AG10803 (cell line): ENCODE results near the gene NEDD9.

Source experiments
- DNase-seq: peaks from one replicate; pipeline ENCODE4 v3.0.0; 2010; ENCODE audit warnings: low read depth
- H3K4me3 ChIP-seq: 2 replicates; pipeline ENCODE4 v1.5.1; 2011; ENCODE audit warnings: mild to moderate bottlenecking, low read length, control low read depth
- CTCF ChIP-seq: conservative IDR thresholded peaks from 2 replicates; pipeline ENCODE4 v1.5.1; 2011; ENCODE audit warnings: mild to moderate bottlenecking, low read length, control low read depth, inconsistent platforms

NEDD9 gene

GRCh38 chr6:11270030-11271027 lies 37.9 kb upstream of the NEDD9 start:
- DNase-seq: no peak
- H3K4me3 ChIP-seq: no peak overlapping the region
- TF ChIP-seq CTCF: no peak

- TF ChIP-seq CTCF: no peak
- H3K4me3 ChIP-seq: no peak overlapping the region
- DNase-seq: no peak
These were observed 36.5 kb upstream of the NEDD9 start for GRCh38 chr6:11268978-11269377.

- H3K4me3 ChIP-seq: no peak overlapping the region
- no peak for TF ChIP-seq CTCF
- DNase-seq: no peak
These were observed 34.5 kb upstream of the NEDD9 start for GRCh38 chr6:11266926-11267325.

- TF ChIP-seq CTCF: no peak
- no peak for DNase-seq
- H3K4me3 ChIP-seq: no peak overlapping the region
These were observed 33.5 kb upstream of the NEDD9 start for GRCh38 chr6:11265932-11266331.

- H3K4me3 ChIP-seq: no peak overlapping the region
- no peak for TF ChIP-seq CTCF
- DNase-seq: no peak
These were observed 31.6 kb upstream of the NEDD9 start for GRCh38 chr6:11264100-11264499.

GRCh38 chr6:11263291-11263775 lies 30.9 kb upstream of the NEDD9 start:
- no peak for TF ChIP-seq CTCF
- peak; percentile 87 for DNase-seq
- H3K4me3 ChIP-seq: peak overlapping the region; percentile 13; the same call in 1 of the 2 replicates

- no peak overlapping the region for H3K4me3 ChIP-seq
- no peak for TF ChIP-seq CTCF
- peak; percentile 65 for DNase-seq
These were observed 29.8 kb upstream of the NEDD9 start for GRCh38 chr6:11262242-11262641.
